HEK293 (cell line): ENCODE data around the gene TIGD4.

Experiments used
- ATF2 ChIP-seq: fragments of 450-650 bp; formaldehyde crosslinking; IDR thresholded peaks from 2 replicates; pipeline ENCODE4 v1.5.1; 2016; ENCODE audit warnings: missing biosample characterization, missing genetic modification characterization, low read depth
- CTCF ChIP-seq: fragments of 450-650 bp; formaldehyde crosslinking; IDR thresholded peaks from 2 replicates; pipeline ENCODE4 v1.5.1; 2016; ENCODE audit warnings: missing biosample characterization, missing genetic modification characterization
- HOXC10 ChIP-seq: sonication (generic); formaldehyde crosslinking; IDR thresholded peaks from 2 replicates; pipeline ENCODE4 v1.8.1; 2023; ENCODE audit warnings: mild to moderate bottlenecking, missing genetic modification reagents
- PRDM10 ChIP-seq: fragments of 450-650 bp; formaldehyde crosslinking; IDR thresholded peaks from 2 replicates; pipeline ENCODE4 v1.5.1; 2016; ENCODE audit warnings: missing biosample characterization, missing genetic modification characterization
- YY1 ChIP-seq: fragments of 450-650 bp; formaldehyde crosslinking; IDR thresholded peaks from 2 replicates; pipeline ENCODE4 v1.5.1; 2018; ENCODE audit warnings: missing biosample characterization, missing genetic modification characterization
- ZBTB49 ChIP-seq: fragments of 450-650 bp; formaldehyde crosslinking; IDR thresholded peaks from 2 replicates; pipeline ENCODE4 v1.5.1; 2016; ENCODE audit warnings: missing biosample characterization, missing genetic modification characterization, low read depth
- ZNF10 ChIP-seq: fragments of 450-650 bp; formaldehyde crosslinking; IDR thresholded peaks from 2 replicates; pipeline ENCODE4 v1.5.1; 2017; ENCODE audit warnings: missing biosample characterization, missing genetic modification characterization
- ZNF19 ChIP-seq: fragments of 450-650 bp; formaldehyde crosslinking; IDR thresholded peaks from 2 replicates; pipeline ENCODE4; 2016; ENCODE audit warnings: missing biosample characterization, missing genetic modification characterization, low read depth
- ZNF24 ChIP-seq: fragments of 450-650 bp; formaldehyde crosslinking; IDR thresholded peaks from 2 replicates; pipeline ENCODE4 v1.5.1; 2016; ENCODE audit warnings: missing biosample characterization, missing genetic modification characterization
- ZNF274 ChIP-seq, 2 experiments: fragments of 200-500 bp in 1 of 2; fragments of 450-650 bp in 1 of 2; sonication (Bioruptor generic) in 1 of 2; formaldehyde crosslinking in 1 of 2; IDR thresholded peaks; 2 replicates each; pipeline versions ENCODE4 v1.5.1 to v1.6.1; 2014 to 2016; ENCODE audit warnings: borderline replicate concordance in 1 of 2, inconsistent platforms in 1 of 2, low read length in 1 of 2, missing biosample characterization in 1 of 2, missing genetic modification characterization in 1 of 2
- ZNF362 ChIP-seq: fragments of 450-650 bp; formaldehyde crosslinking; IDR thresholded peaks from 2 replicates; pipeline ENCODE4 v1.5.1; 2016; ENCODE audit warnings: missing biosample characterization, missing genetic modification characterization
- ZNF585B ChIP-seq: fragments of 450-650 bp; formaldehyde crosslinking; IDR thresholded peaks from 2 replicates; pipeline ENCODE4 v1.5.1; 2016; ENCODE audit warnings: missing biosample characterization, missing genetic modification characterization
- ZNF658 ChIP-seq: fragments of 450-650 bp; formaldehyde crosslinking; IDR thresholded peaks from 2 replicates; pipeline ENCODE4; 2016; ENCODE audit warnings: missing biosample characterization, missing genetic modification characterization

- no peak for TF ChIP-seq YY1
- TF ChIP-seq ATF2 = no peak
- no peak for TF ChIP-seq ZBTB49 (tag by site-specific recombination)
- TF ChIP-seq ZNF274 (IDR thresholded peaks at IDR 0.05; ENCODE audit: low read length) = no peak
- TF ChIP-seq ZNF274 (tag by site-specific recombination; IDR thresholded peaks at IDR 0.05; ENCODE audit: borderline replicate concordance) = no peak
- TF ChIP-seq ZNF362 (tag by site-specific recombination) = no peak
- TF ChIP-seq CTCF (tag by site-specific recombination) = no peak
- no peak for TF ChIP-seq ZNF658
- no peak for TF ChIP-seq ZNF24 (tag by site-specific recombination)
- TF ChIP-seq ZNF19 (tag by site-specific recombination) = no peak
- no peak for TF ChIP-seq ZNF10 (tag by site-specific recombination)
- TF ChIP-seq PRDM10 = no peak
- TF ChIP-seq HOXC10 (CRISPR knock-in tag) = no peak
- TF ChIP-seq ZNF585B (tag by site-specific recombination) = no peak
These were observed 29.1 kb upstream of the TIGD4 start for GRCh38 chr4:152808670-152809069.
